HK-2 (cell line): ENCODE results near the gene RPL19.

Source experiments
- DNase-seq: peaks from one replicate; pipeline ENCODE4 v3.0.0-alpha.2; 2018; ENCODE audit not compliant: unreplicated experiment

The RPL19 gene

GRCh38 chr17:39223907-39224777 is 24.1 kb downstream of the RPL19 start:
- no peak for DNase-seq

- no peak for DNase-seq
Measured at GRCh38 chr17:39224778-39225307, 24.8 kb downstream of the RPL19 start.

- no peak for DNase-seq
Measured at GRCh38 chr17:39225308-39225958, 25.4 kb downstream of the RPL19 start, which contains the start of gene STAC2. STAC2 (minus strand) TSS chr17:39225945; CDS start chr17:39225502, 443 bp downstream.

DNA sequence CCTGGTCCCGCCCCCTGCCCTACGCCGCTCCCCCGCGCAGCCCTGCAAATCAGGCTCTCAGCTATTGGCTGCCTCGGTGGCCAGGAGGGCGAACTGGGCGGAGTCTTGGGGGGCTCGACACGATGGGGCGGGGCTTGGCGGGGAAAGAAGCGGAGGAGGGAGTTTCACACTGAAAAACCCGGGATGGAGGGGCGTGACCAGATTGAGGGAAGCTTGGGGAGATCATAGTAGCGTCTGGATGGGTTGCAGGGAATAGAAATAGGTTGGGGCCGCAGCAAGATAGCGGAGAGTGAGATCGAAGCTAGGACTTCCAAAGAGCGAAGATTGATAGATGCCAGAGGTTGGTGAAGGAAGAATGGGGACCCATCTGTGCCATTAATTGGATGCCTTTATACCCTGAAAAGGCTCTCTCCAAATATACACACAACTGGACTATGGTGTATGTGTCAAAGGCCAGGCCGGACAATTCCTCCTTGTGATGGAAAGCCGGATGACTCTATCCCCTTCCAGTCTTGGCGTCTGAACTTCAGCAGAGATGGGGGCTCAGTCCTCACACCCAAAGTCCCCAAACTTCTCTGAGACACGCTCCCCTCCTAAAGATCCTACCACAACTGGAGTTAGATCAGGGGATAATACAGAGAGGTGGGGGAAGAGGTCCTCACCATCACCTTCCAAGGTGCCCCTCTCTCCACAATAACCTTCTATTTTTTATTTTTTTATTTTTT is 26.0 kb downstream of the RPL19 start:
- no peak for DNase-seq

DNA sequence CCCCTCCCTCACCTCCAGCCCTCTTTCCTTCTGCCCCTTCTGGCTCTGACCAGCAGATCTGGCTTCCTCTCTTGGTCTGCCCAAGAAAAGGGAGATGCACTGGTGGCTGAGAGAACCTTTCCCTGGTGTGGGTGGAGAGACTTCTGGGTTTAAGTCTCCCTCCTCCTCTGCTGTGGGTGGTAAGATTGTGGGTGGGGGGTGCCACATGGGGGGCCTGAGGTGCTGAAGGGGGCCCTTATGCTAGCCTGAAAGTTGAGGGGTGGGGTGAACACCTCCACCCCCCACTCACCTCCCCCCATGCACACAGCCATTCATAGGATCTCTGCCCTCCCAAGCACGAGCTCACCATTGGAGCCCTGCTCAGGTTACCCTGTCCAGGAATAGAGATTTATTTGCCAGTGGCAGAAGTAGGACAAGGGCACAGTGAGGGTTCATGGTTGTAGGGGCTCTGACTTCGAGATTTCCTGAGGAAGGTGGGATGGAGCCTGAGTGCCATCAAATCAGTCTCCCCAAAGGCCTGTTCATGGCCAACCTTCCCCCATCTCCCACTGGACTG is 27.4 kb downstream of the RPL19 start:
- no peak for DNase-seq

- no peak for DNase-seq
Measured at GRCh38 chr17:39229274-39229913, 29.3 kb downstream of the RPL19 start.

DNA sequence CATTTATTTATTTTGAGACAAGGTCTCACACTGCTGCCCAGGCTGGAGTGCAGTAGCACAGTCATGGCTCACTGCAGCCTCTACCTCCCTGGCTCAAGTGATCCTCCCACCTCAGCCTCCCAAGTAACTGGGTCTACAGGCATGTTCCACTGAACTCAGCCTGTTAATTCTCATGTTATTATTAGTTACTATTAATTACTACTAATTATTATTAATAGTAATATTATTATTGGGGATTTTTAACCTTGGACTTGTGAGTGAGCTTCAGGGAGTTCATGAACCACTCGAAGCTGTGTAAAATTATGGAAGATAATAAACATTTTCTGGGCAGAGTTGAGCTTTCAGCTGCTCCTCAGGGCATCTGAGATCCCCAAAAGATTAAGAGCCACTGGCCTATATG is 30.3 kb downstream of the RPL19 start:
- DNase-seq: no peak

GRCh38 chr17:39231091-39231561 is 31.0 kb downstream of the RPL19 start:
- no peak for DNase-seq

- no peak for DNase-seq
Measured at GRCh38 chr17:39231591-39232551, 31.8 kb downstream of the RPL19 start.

GRCh38 chr17:39235555-39236449 is 35.7 kb downstream of the RPL19 start:
- peak; percentile 40 for DNase-seq

- no peak for DNase-seq
Measured at GRCh38 chr17:39236450-39236927, 36.4 kb downstream of the RPL19 start.

GRCh38 chr17:39236981-39237441 is 36.9 kb downstream of the RPL19 start:
- no peak for DNase-seq

- DNase-seq: no peak
Measured at GRCh38 chr17:39237586-39237985, 37.5 kb downstream of the RPL19 start.

- peak; percentile 57 for DNase-seq
Measured at GRCh38 chr17:39238311-39238972, 38.4 kb downstream of the RPL19 start.

DNA sequence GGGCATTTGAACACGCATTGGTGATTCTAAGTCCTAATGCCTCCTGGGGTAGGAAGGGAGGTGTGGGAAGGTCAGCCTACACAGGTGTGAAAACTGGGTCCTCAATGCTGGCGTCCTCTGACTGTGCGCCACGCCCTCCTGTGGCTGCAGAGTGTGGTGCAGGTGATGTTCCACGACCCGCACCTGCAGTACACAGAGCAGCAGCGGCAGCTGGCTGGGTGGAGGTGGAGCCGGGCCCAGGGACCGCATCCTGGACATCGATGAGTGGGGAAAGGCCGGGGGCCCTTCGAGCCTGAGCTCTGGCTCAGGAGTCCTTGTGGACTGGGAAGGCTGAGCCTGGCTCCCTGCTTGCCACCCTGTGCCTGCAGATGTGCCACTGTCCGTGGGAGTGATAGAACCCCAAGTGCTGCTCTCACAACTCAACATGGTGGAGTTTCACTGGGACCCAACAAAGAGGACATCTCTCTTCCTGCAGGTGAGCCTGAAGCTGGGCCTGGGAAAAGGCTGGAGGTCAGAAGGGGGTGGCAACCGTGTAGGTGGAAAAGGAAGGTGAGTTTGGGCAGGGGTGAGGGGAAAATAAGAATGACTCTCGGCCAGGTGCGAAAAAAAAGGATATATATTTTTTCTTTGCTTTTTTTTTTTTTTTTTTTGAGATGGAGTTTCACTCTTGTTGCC is 39.7 kb downstream of the RPL19 start:
- DNase-seq: no peak

DNA sequence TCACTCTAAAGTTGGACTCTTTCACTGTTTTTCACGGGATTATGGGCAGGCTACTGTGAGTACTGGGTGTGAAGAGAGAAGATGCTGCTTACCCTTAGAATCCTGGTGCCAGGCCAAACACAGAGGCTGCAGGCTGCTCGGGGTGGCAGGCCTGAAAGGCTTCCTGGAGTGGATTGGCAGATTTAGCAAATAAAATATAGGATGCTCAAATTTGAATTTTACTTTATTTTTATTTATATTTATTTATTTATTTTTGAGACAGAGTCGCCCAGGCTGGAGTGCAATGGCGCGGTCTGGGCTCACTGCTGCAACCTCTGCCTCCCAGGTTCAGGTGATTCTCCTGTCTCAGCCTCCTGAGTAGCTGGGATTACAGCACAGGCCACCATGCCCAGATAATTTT is 40.5 kb downstream of the RPL19 start:
- no peak for DNase-seq

DNA sequence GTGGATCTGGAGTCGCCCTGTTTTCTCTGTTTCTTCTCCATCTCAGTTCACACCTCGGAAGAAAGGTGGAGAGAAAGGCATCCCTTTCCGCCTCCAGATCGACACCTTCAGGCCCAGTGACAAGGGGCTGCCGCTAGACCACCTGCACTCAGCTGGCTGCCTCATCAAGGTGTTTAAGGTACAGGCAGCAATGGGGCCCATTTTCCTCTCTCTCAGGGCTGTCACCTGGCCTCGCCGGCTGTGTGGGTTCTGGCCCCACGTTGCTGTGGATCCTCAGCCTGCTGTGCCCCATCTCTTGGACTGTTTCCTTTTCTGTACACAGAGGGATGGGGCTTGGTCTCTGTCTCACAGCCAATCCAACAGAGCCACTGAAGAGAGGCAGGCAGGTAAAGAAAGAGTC is 43.1 kb downstream of the RPL19 start:
- DNase-seq: no peak
